ENCODE data around the gene PTPRM.

- TF ChIP-seq CTCF (IDR thresholded peaks at IDR 0.05) = no peak
- TF ChIP-seq EZH2phosphoT487 (IDR thresholded peaks at IDR 0.05; ENCODE audit: borderline replicate concordance, low read depth) = no peak
- TF ChIP-seq YY1 (IDR thresholded peaks at IDR 0.05; ENCODE audit: low read depth) = no peak
- TF ChIP-seq GABPA (IDR thresholded peaks at IDR 0.05; ENCODE audit: low read depth) = no peak
- no peak for TF ChIP-seq POLR2AphosphoS5 (IDR thresholded peaks at IDR 0.05; ENCODE audit: low read depth, low read length)
- TF ChIP-seq FOSL2 (IDR thresholded peaks at IDR 0.05; ENCODE audit: borderline replicate concordance, low read depth) = no peak
- TF ChIP-seq FOXJ3 (CRISPR knock-in tag; IDR thresholded peaks at IDR 0.05) = no peak
- TF ChIP-seq USF1 (IDR thresholded peaks at IDR 0.05; ENCODE audit: borderline replicate concordance, low read depth) = no peak
- no peak for TF ChIP-seq SMC3 (IDR thresholded peaks at IDR 0.05; ENCODE audit: low read depth, low read length)
- TF ChIP-seq SIN3A (IDR thresholded peaks at IDR 0.05; ENCODE audit: borderline replicate concordance, low read depth, low read length) = no peak
- TF ChIP-seq FOXM1 (IDR thresholded peaks at IDR 0.05; ENCODE audit: low read depth) = no peak
- TF ChIP-seq NRF1 (IDR thresholded peaks at IDR 0.05; ENCODE audit: low read depth, low read length) = no peak
Measured at GRCh38 chr18:8402237-8402636, 835.1 kb downstream of the PTPRM start.
